ENCODE results near the gene GPC3.

GRCh38 chrX:133913009-133913408 is 72.4 kb downstream of the GPC3 start:
- TF ChIP-seq CTCF (IDR thresholded peaks at IDR 0.05) (no peak), POLR2A (IDR thresholded peaks at IDR 0.05; ENCODE audit: low read depth) (no peak)

Data from esophagus muscularis mucosa (tissue), 3 donors.